Tibial nerve (tissue), 4 donors: ENCODE results near the gene FOLR3.

Experiments
- EP300 ChIP-seq, 2 donors: sonication (generic); formaldehyde crosslinking; IDR thresholded peaks; one replicate each; pipeline ENCODE4 v1.6.1; 2017; ENCODE audit warnings: antibody characterized with exemption in 2 of 2, mild to moderate bottlenecking in 1 of 2
- TF ChIP-seq, protein P1 (sequence below), 5 experiments: fragments of 200-600 bp in 3 of 5; fragments of 450-650 bp in 2 of 5; sonication (generic) in 3 of 5; IDR thresholded peaks; one replicate each; pipeline ENCODE4 v1.5.1; 2016 to 2019; ENCODE audit warnings: antibody characterized with exemption in 5 of 5, mild to moderate bottlenecking in 3 of 5, moderate library complexity in 2 of 5

DNA sequence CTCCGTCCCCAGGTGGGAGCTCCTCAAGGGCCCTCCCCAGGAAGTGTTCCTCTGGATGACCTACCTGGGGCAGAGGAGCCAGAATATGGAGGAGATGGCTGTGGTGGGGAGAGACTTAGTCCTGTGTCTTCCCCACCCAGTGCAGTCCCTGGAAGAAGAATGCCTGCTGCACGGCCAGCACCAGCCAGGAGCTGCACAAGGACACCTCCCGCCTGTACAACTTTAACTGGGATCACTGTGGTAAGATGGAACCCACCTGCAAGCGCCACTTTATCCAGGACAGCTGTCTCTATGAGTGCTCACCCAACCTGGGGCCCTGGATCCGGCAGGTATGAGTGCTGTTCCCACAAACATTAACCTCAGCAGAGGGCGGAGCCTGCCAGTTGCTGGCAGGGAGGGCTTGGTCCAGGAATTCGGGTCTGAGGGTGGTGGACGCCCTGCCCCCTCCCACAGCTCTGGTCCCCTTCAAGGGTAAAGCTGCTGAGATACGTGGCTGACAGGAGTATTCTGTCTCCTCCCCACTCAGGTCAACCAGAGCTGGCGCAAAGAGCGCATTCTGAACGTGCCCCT lies 3.4 kb downstream of the FOLR3 start:
- no peak for TF ChIP-seq EP300 (IDR thresholded peaks at IDR 0.05)
- TF ChIP-seq, protein P1, sequence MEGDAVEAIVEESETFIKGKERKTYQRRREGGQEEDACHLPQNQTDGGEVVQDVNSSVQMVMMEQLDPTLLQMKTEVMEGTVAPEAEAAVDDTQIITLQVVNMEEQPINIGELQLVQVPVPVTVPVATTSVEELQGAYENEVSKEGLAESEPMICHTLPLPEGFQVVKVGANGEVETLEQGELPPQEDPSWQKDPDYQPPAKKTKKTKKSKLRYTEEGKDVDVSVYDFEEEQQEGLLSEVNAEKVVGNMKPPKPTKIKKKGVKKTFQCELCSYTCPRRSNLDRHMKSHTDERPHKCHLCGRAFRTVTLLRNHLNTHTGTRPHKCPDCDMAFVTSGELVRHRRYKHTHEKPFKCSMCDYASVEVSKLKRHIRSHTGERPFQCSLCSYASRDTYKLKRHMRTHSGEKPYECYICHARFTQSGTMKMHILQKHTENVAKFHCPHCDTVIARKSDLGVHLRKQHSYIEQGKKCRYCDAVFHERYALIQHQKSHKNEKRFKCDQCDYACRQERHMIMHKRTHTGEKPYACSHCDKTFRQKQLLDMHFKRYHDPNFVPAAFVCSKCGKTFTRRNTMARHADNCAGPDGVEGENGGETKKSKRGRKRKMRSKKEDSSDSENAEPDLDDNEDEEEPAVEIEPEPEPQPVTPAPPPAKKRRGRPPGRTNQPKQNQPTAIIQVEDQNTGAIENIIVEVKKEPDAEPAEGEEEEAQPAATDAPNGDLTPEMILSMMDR (IDR thresholded peaks at IDR 0.05): no peak
